ENCODE results near the gene UNC45B. TPM values are rescaled to one million over a fixed set of nuclear protein-coding genes. Genes with fewer than 3 reads are reported as not detected.
"Not testable (repeated sequence)": the region's sequence is repeated elsewhere in the genome, so short reads cannot be mapped to it uniquely, and the experiment has no call there.

UNC45B gene
- total and polyA plus RNA-seq, 2 experiments from 2014 or later = not detected

GRCh38 chr17:35167666-35168065 lies 20.0 kb downstream of the UNC45B start:
- Histone ChIP-seq H3K9me3 (ENCODE audit: low read depth) (no peaks in the 10 kb centered on the region), H3K79me2 (ENCODE audit: insufficient read depth) (no peaks in the 10 kb centered on the region), H3K4me1 (ENCODE audit: insufficient read depth) (peaks cover 8% of the 10 kb centered on the region), H3F3A (ENCODE audit: insufficient read depth) (no peaks in the 10 kb centered on the region), H2AFZ (no peak overlapping the region), H3K4me3 (no peak overlapping the region), H3K27ac (no peak overlapping the region), H3K36me3 (ENCODE audit: low read depth) (no peaks in the 10 kb centered on the region), H3K27me3 (replicated peaks; ENCODE audit: insufficient read depth) (no peaks in the 10 kb centered on the region), H3K4me2 (ENCODE audit: unreplicated experiment) (no peak overlapping the region), H3K9me2 (ENCODE audit: insufficient read depth) (no peaks in the 10 kb centered on the region), H3K9ac (no peak overlapping the region), H4K20me1 (ENCODE audit: insufficient read depth) (no peaks in the 10 kb centered on the region)
- in situ Hi-C loops (cut with MboI) = loop anchor here (5.0 kb wide), 1 partner anchor 370 kb away; the partner anchor contains the start of gene SLFN12L
- peak; percentile 54 for DNase-seq
- TF ChIP-seq EZH2 (IDR thresholded peaks at IDR 0.05; ENCODE audit: insufficient read depth, poor library complexity, severe bottlenecking) (no peak), EZH2phosphoT487 (IDR thresholded peaks at IDR 0.05; ENCODE audit: insufficient read depth, low read depth) (no peak)
- WGBS, 2 experiments (ENCODE audit: low coverage in 1 of 2, low lambda C conversion rate in 2 of 2, missing lambda C conversion rate in 2 of 2) = 88 to 89% methylated on average over 1 of the region's 1 CpG

- no peak overlapping the region for H3K9ac ChIP-seq
- H3K4me2 ChIP-seq (ENCODE audit: unreplicated experiment) = no peak overlapping the region
- no peaks in the 10 kb centered on the region for H3F3A ChIP-seq (ENCODE audit: insufficient read depth)
- H3K4me3 ChIP-seq = no peak overlapping the region
- H2AFZ ChIP-seq = no peak overlapping the region
- in situ Hi-C loops (cut with MboI) = loop anchor here (5.0 kb wide), 1 partner anchor 367 kb away; the partner anchor contains the start of gene SLFN12L
- no peak for DNase-seq
- 83 to 86% methylated on average over 17 of the region's 17 CpGs for WGBS, 2 experiments (ENCODE audit: low coverage in 1 of 2, low lambda C conversion rate in 2 of 2, missing lambda C conversion rate in 2 of 2)
- H3K79me2 ChIP-seq (ENCODE audit: insufficient read depth) = no peaks in the 10 kb centered on the region
- no peaks in the 10 kb centered on the region for H3K9me3 ChIP-seq (ENCODE audit: low read depth)
- H4K20me1 ChIP-seq (ENCODE audit: insufficient read depth) = no peaks in the 10 kb centered on the region
- no peaks in the 10 kb centered on the region for H3K9me2 ChIP-seq (ENCODE audit: insufficient read depth)
- no peak overlapping the region for H3K27ac ChIP-seq
- no peak for TF ChIP-seq EZH2phosphoT487 (IDR thresholded peaks at IDR 0.05; ENCODE audit: insufficient read depth, low read depth)
- no peak for TF ChIP-seq EZH2 (IDR thresholded peaks at IDR 0.05; ENCODE audit: insufficient read depth, poor library complexity, severe bottlenecking)
- H3K27me3 ChIP-seq (replicated peaks; ENCODE audit: insufficient read depth) = no peaks in the 10 kb centered on the region
- H3K4me1 ChIP-seq (ENCODE audit: insufficient read depth) = peaks cover 8% of the 10 kb centered on the region
- H3K36me3 ChIP-seq (ENCODE audit: low read depth) = no peaks in the 10 kb centered on the region
These were observed 22.3 kb downstream of the UNC45B start for GRCh38 chr17:35169835-35170363.

GRCh38 chr17:35170968-35171771 lies 23.6 kb downstream of the UNC45B start:
- H3K36me3 ChIP-seq (ENCODE audit: low read depth) = no peaks in the 10 kb centered on the region
- no peak overlapping the region for H3K4me3 ChIP-seq
- in situ Hi-C loops (cut with MboI) = no loop called here
- no peaks in the 10 kb centered on the region for H3K9me2 ChIP-seq (ENCODE audit: insufficient read depth)
- WGBS, 2 experiments (ENCODE audit: low coverage in 1 of 2, low lambda C conversion rate in 2 of 2, missing lambda C conversion rate in 2 of 2) = 65 to 66% methylated on average over 17 to 18 of the region's 18 CpGs
- H3K27ac ChIP-seq = no peak overlapping the region
- peaks cover 8% of the 10 kb centered on the region for H3K4me1 ChIP-seq (ENCODE audit: insufficient read depth)
- H3K79me2 ChIP-seq (ENCODE audit: insufficient read depth) = no peaks in the 10 kb centered on the region
- H4K20me1 ChIP-seq (ENCODE audit: insufficient read depth) = no peaks in the 10 kb centered on the region
- peak; percentile 59 for DNase-seq
- no peak overlapping the region for H3K9ac ChIP-seq
- H3K4me2 ChIP-seq (ENCODE audit: unreplicated experiment) = no peak overlapping the region
- H3F3A ChIP-seq (ENCODE audit: insufficient read depth) = no peaks in the 10 kb centered on the region
- no peaks in the 10 kb centered on the region for H3K27me3 ChIP-seq (replicated peaks; ENCODE audit: insufficient read depth)
- H3K9me3 ChIP-seq (ENCODE audit: low read depth) = no peaks in the 10 kb centered on the region
- TF ChIP-seq EZH2 (IDR thresholded peaks at IDR 0.05; ENCODE audit: insufficient read depth, poor library complexity, severe bottlenecking) = no peak
- no peak for TF ChIP-seq EZH2phosphoT487 (IDR thresholded peaks at IDR 0.05; ENCODE audit: insufficient read depth, low read depth)
- H2AFZ ChIP-seq = no peak overlapping the region

GRCh38 chr17:35171834-35172233 lies 24.2 kb downstream of the UNC45B start:
- Histone ChIP-seq H3F3A (ENCODE audit: insufficient read depth) (no peaks in the 10 kb centered on the region), H3K27ac (no peak overlapping the region), H3K4me3 (no peak overlapping the region), H3K36me3 (ENCODE audit: low read depth) (no peaks in the 10 kb centered on the region), H3K9me3 (ENCODE audit: low read depth) (no peaks in the 10 kb centered on the region), H3K79me2 (ENCODE audit: insufficient read depth) (no peaks in the 10 kb centered on the region), H4K20me1 (ENCODE audit: insufficient read depth) (no peaks in the 10 kb centered on the region), H3K4me2 (ENCODE audit: unreplicated experiment) (no peak overlapping the region), H3K9ac (no peak overlapping the region), H3K9me2 (ENCODE audit: insufficient read depth) (no peaks in the 10 kb centered on the region), H3K4me1 (ENCODE audit: insufficient read depth) (peaks cover 8% of the 10 kb centered on the region), H3K27me3 (replicated peaks; ENCODE audit: insufficient read depth) (no peaks in the 10 kb centered on the region), H2AFZ (no peak overlapping the region)
- DNase-seq = peak; percentile 66
- WGBS, 2 experiments (ENCODE audit: low coverage in 1 of 2, low lambda C conversion rate in 2 of 2, missing lambda C conversion rate in 2 of 2) = 5% methylated on average over 2 of the region's 2 CpGs
- in situ Hi-C loops (cut with MboI) = no loop called here
- TF ChIP-seq EZH2 (IDR thresholded peaks at IDR 0.05; ENCODE audit: insufficient read depth, poor library complexity, severe bottlenecking) = no peak
- TF ChIP-seq EZH2phosphoT487 (IDR thresholded peaks at IDR 0.05; ENCODE audit: insufficient read depth, low read depth) = no peak

GRCh38 chr17:35172321-35172720 lies 24.7 kb downstream of the UNC45B start:
- H3K9ac ChIP-seq; H3K27me3 ChIP-seq (replicated peaks; ENCODE audit: insufficient read depth); H2AFZ ChIP-seq; H3K79me2 ChIP-seq (ENCODE audit: insufficient read depth); H4K20me1 ChIP-seq (ENCODE audit: insufficient read depth); H3K4me3 ChIP-seq; H3K27ac ChIP-seq; H3K4me2 ChIP-seq (ENCODE audit: unreplicated experiment); H3F3A ChIP-seq (ENCODE audit: insufficient read depth); H3K36me3 ChIP-seq (ENCODE audit: low read depth); in situ Hi-C loops (cut with MboI); H3K4me1 ChIP-seq (ENCODE audit: insufficient read depth); H3K9me2 ChIP-seq (ENCODE audit: insufficient read depth); DNase-seq; H3K9me3 ChIP-seq (ENCODE audit: low read depth): not testable (repeated sequence)
- 24 to 30% methylated on average over 3 of the region's 3 CpGs for WGBS, 2 experiments (ENCODE audit: low coverage in 1 of 2, low lambda C conversion rate in 2 of 2, missing lambda C conversion rate in 2 of 2)

All from GM23248 (cell line).